Medulla oblongata (tissue), 1 donor: ENCODE results near the gene CELF2.

Experiments used
- DNase-seq: peaks from one replicate; pipeline ENCODE4 v3.0.0-alpha.2; 2015; ENCODE audit errors: extremely low spot score

CELF2 gene

GRCh38 chr10:11326241-11326640, 308.6 kb downstream of the CELF2 start:
- no peak for DNase-seq

DNA sequence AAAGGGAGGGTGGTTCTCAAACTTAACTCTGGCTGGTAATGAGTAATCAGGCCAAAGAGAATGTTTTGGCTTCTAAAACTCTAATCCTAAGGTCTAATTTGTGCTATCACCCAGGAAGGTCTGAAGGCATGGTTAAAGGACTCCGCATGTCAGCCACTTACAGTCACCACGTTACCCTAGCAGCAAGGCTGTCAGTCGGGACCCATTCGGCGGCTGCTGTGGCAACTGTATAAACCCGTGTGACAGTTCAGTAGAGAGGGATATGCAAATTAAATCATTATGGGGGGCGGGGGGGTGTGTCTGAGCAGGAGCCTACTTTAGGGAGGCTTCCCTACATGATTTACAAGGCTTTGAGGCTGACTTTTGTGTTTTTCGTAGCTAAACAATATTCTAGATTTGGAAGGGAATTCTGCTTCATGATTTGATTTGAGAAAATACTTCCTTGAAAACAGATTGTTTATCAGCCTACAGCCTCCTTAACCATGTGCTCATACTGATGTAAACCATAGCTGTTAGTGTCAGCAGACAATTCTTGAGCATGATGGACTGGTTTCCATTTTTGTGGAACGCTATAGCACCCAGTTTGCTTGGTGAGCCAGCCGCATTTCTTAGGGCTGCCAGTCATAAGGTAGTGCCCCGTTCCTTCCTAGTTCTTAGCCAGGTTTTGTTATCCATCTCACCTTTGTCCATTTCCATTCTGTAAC, 309.4 kb downstream of the CELF2 start:
- DNase-seq = no peak

DNA sequence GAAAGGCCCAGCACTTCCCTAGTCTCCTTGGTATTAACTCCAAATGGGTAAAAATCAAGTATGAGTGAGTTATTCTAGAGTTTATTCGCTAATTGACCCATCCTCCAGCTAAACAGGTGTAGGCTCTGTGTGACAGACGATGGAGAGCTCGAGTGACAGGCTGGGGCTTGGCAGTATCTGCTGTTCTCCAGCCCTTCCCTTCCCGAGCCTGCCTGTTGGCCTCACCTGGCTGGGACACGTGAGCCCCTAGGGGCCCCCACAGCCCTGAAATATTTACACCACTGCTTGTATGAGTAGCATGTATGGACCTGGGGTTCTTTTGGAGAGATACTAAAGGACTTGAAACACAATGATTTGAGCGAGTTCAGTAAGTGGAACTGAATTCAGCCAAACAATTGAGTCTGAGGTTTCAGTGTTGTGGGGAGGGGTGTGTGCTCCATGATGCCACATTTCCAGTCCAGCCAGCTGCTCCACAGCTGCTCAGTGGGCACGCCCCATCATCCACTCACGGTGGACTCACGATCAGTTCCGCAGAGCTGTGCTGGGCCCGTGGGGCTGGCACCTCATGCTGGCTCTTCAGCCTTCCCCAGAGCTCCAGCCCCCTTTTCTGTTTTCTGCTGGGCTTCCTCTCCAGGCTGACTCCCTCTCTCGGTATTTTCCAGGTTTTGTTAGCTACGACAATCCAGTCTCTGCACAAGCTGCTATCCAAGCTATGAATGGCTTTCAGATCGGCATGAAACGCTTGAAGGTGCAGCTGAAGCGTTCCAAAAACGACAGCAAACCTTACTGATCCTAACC, 310.8 kb downstream of the CELF2 start:
- no peak for DNase-seq

DNA sequence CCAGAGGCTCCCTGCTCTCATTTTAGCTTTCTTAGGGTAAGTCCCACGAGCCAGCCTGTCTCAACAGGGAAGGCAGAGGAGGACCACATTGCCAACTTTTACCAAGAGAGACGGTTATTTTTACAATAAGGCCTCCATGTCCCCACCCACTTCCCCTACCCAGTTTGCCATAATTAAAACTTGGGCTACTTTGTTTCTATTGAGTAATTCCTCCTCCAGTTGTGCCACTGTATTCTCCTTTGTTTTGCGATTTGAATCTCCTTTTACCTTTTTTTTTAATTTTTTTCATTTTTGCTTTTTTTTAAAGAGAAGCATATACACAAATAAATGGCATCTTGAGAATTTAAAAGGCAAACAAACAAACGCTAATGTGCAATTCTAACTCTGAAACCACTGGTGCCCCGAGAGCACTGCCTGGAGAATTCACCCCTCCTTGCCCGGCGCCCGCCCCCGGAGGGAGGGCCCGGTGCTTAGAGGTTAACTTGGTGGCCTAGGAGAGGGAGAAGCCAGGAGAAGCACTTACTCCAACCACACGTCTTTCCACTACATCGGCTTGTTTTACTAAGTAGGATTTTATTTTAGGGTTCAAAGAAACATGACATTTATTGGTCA, 311.5 kb downstream of the CELF2 start:
- DNase-seq = no peak

DNA sequence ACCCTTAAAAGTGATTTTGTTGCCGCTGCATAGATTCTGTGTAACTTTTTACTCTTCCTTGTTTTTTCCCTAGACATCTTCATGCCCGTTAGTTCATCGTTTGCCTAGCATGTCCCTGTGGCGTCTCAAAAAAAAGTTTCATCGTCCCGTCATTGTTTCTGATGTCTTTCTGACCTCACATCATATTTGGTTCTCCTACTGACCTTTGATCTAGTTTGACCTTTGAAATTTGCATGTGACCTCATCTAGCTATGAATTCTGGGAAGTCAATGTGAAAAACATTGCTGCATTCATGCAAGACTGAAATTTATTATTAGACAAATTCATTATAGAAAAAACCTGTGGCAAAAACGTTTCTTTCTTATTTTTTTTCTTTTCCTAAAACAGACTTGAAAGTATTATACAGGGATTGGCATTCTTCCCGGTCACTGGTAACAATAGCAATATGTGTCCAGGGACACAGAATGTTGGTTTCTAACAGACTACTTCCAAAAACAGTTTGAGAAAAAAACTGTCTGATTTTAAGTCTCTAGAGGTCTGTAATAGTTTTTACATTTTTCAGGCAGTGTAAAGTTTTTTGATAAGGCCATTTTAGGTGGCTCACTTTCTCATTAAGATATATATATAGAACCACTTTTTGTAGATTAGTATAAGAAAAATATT, 312.8 kb downstream of the CELF2 start:
- peak; percentile 77 for DNase-seq

DNA sequence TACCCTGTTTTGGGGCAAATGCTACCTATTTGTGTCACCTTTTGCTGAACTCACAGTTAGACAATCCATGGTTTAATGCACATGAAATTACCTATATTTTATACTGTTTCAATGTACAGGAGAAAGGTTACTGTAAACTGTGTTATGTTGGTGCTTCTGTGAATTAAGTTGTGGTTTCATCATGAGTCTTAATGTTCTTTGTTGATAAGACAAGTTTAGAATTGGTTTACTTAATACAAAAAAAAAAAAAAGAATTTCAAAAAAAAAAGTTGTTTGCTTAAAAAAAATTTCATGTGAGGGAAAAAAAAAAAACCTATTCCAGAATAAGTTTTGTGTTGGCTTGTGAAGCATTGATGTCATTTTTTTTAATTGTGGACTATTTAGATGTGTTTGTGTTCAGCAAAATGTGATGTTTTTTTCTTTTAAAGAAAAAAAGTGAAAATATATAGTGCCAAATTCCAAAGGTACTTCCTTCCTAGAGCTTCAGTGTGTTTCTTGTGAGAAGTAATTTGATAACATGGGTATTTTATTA, 313.4 kb downstream of the CELF2 start:
- DNase-seq = no peak

DNA sequence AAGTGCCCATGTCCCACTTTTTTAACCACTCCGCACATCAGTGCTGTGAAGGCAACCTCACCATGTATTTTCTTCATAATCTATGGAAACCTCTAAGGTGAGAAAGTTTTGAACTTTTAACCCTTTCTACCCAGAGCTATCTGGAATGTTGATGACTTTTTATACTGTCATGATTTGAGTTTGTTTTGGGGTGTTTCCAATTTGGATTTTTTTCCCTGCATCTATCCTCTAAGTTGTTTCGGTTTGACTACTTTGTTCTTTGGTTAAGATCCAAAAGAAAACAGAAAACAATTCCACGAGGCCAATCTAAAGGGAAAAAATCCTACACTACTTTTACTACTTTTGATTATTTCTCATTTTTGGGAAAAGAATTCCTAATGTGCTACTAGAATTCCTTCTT, 314.1 kb downstream of the CELF2 start:
- no peak for DNase-seq

DNA sequence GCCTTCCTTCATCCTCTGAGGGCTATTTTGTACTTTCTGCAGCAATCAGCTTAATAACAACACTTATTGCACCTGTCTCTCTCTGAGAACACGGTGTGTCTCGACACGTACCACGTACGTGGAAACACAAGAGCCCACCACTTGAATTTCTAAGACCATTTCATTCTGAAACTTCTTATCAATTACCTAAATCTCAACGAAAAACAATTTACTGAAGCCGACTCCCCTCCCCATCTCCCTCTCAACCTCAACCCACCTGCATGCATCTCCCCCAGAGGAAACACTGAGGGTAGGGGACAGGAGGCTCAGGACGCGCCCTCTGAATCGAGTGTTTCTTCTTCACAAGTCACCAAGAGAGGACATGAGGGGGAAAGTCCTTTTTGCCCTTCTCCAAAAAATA, 315.2 kb downstream of the CELF2 start:
- DNase-seq = no peak

- no peak for DNase-seq
Measured at GRCh38 chr10:11334436-11334835, 316.8 kb downstream of the CELF2 start.

DNA sequence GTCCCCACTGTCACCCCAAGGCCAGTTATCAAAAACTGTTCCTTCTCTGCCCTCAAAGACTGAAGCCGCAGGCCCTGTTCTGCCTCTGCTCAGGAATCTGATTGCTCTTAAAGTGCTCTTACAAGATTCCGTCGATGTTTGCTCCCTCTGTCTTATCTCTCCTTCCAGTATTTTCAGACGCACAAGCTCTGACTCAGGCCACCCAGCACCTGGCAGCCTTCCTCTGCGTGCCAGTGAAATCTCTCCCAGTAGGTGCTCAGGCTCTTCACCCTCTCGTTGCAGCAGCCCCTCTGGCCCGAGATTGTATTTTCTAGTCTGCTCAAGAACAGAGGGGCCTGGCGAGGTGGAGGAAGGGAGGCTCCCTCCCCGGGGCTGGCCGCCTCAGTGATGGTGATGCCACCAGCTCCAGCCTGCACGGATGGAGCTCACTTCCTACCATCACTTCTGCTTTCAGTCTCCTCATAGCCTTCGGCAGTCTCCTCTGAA, 317.5 kb downstream of the CELF2 start:
- DNase-seq = peak; percentile 25

- DNase-seq = peak; percentile 34
Measured at GRCh38 chr10:11335881-11336430, 318.3 kb downstream of the CELF2 start.

DNA sequence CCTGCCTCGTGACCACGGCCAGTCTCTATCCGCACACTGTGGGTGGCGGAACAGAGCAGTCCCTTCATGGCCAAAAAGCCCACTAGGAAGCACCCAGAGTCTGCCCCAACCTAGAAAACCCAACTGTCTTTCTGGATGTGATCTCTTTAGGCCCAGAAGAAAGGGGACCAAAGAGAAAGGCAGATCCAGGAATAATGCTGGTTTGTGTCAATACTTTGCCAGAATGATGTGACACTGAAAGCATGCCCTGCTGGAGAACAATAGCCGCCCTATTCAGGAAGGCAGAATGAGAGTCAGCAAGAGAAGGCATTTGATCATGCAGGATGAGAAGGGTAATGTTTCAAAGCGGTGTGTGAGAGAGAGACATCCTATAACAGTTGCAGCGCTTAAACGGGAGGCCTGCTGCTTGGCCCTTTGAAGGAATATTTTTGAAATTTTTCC, 319.1 kb downstream of the CELF2 start:
- peak; percentile 92 for DNase-seq

- DNase-seq = no peak
Measured at GRCh38 chr10:11337516-11337915, 319.8 kb downstream of the CELF2 start.

DNA sequence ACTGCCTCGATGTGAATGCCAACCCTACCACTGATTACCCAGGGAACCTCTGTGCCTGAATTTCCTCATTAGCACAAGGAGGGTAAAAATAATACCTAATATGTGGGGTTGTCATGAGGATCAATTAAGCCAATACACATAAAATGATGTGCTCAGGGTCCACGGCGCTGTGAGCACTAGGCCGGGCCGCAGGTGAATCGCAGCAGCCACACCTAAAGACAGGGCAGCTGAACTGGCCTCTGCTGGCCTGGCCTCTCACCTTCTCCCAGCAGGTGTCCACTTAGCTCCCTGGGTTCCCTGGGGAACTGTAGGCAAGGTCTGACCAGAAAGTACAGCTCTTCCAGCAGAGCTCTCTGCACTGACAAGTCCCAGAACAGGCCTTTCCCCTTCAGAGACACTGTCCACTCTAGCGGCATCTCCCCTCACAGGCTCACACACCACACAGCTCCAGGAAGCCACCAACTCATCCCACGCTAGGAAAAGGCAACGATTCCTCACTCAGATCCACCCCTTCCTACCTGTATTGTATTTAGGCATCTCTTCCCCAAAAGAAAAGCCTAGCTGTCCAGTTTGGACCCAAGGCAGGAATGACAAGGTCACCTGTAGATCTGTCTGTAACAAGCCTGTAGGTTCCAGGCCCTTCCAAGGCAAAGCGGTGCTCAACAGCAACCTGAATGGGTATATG, 320.6 kb downstream of the CELF2 start:
- no peak for DNase-seq

GRCh38 chr10:11339013-11339412, 321.3 kb downstream of the CELF2 start:
- DNase-seq = no peak

GRCh38 chr10:11339660-11340059, 322.0 kb downstream of the CELF2 start:
- DNase-seq = no peak

GRCh38 chr10:11341283-11341960, 323.8 kb downstream of the CELF2 start:
- DNase-seq = no peak

DNA sequence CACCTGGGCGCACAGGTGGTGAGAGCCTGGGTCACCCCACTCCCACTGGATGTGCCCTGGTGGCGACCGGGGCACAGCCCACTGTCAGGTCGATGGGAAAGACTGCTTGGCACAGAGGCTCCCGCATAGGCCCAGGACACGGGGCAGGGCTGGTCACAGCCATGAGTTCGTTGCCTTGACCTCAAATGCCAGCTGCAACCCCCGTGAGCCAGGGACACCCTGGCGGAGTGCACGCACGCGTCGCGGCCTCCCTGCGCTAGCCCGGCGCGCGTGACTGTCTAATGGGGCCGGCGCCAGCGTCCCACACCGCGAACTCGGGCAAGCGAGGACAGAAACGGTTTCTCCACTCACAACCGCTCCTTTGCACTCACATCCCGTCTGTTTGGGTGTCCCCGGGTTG, 326.4 kb downstream of the CELF2 start:
- no peak for DNase-seq

DNA sequence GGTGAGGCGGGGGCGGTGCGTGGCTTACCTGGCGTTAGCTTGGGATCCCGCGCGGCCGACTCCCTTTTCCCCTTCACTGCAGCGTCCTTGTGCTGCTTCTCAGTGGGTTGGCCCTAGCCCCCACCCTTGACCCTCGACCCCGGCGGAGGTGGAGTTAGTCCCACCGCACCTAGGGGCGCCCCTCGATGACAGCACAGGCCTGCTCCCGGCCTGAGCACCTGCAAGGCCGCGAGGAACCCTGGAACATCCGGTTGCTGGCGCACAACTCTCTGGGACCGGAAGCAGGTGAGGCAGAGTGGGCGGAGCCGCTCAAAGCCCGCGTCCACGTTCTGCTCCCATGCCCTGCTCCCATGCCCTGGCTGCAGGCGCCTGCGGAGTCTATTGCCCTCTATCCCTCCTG, 326.9 kb downstream of the CELF2 start:
- no peak for DNase-seq
